Activated T-helper 1 cell treated with anti-CD3 and anti-CD28 coated beads, Interleukin-12 subunit alpha, Interleukin-12 subunit beta, Interleukin-2, Interleukin-4 antibody, amounts not matched to agents 30 ng/mL and 10 ng/mL and 1 ng/mL, durations not matched to agents 14 hours and 24 hours and 36 hours (primary cell): ENCODE measurements around the gene ANKRD13A. TPM values are rescaled to one million over a fixed set of nuclear protein-coding genes. Genes with fewer than 3 reads are reported as not detected.
A peak's percentile ranks its signal among the peaks of the same experiment; 100 is the strongest.

Experiments
- DNase-seq: peaks from one replicate; pipeline ENCODE4 v3.0.0; 2021; ENCODE audit warnings: low spot score
- H3K27ac Mint-ChIP-seq: one replicate; pipeline ENCODE4 v1.8.0; 2021; ENCODE audit warnings: mild to moderate bottlenecking, mixed read lengths
- H3K27me3 Mint-ChIP-seq: one replicate; pipeline ENCODE4 v1.8.0; 2022; ENCODE audit warnings: mild to moderate bottlenecking, moderate library complexity, mixed read lengths; ENCODE audit not compliant: insufficient read depth
- H3K36me3 Mint-ChIP-seq: one replicate; pipeline ENCODE4 v1.8.0; 2021; ENCODE audit warnings: low read depth, mixed read lengths
- H3K4me1 Mint-ChIP-seq: one replicate; pipeline ENCODE4 v1.8.0; 2021; ENCODE audit warnings: low read depth, mixed read lengths
- H3K4me3 Mint-ChIP-seq: one replicate; pipeline ENCODE4 v1.8.0; 2021; ENCODE audit warnings: mild to moderate bottlenecking, moderate library complexity, mixed read lengths
- H3K9me3 Mint-ChIP-seq: one replicate; pipeline ENCODE4 v1.8.0; 2021; ENCODE audit warnings: mixed read lengths
- intact Hi-C: fragments of 100-400 bp; cut with micrococcal nuclease; formaldehyde crosslinking; loops from one replicate; pipeline ENCODE4 v1.15.1; 2024
- total RNA-seq: library from RNA; stranded (reverse); gene quantifications from 2 replicates; pipeline ENCODE4 v1.2.3, GENCODE V29; 2022

ANKRD13A gene
- total RNA-seq, 1 donor from 2014 or later: 62.4 TPM

DNA sequence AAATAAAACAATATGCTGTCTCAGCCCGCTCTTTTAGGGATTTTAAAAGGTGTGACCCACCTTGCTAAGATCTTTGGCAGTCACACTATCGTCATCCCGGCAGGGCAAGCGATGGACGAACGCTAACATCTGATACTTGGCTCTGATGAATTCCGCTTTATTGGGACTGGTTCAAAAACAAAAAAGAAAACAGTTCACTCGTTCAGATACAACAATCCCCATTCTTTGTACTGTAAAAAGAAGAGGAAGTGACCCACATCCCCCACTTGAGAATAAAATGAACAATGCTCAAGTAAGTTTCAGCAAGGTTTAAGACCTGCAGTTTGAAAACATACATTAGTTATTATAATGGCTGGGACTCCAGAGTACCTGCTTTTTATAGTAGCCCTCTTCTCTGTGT lies 10.3 kb upstream of the ANKRD13A start:
- peaks cover 55% of the 10 kb centered on the region for H3K4me1 Mint-ChIP-seq
- H3K27me3 Mint-ChIP-seq: no peaks in the 10 kb centered on the region
- DNase-seq: no peak
- peak overlapping the region; percentile 55 for H3K27ac Mint-ChIP-seq
- peaks cover 45% of the 10 kb centered on the region for H3K36me3 Mint-ChIP-seq
- no peaks in the 10 kb centered on the region for H3K9me3 Mint-ChIP-seq
- no peak overlapping the region for H3K4me3 Mint-ChIP-seq
- intact Hi-C loops: loop anchor here (5.0 kb wide), 1 partner anchor 588 kb away; no protein-coding TSS in a partner anchor

GRCh38 chr12:109989380-109989779 lies 9.8 kb upstream of the ANKRD13A start:
- Mint-ChIP-seq H3K4me3 (no peak overlapping the region), H3K27ac (no peak overlapping the region), H3K36me3 (peaks cover 45% of the 10 kb centered on the region), H3K4me1 (peaks cover 60% of the 10 kb centered on the region), H3K9me3 (no peaks in the 10 kb centered on the region), H3K27me3 (no peaks in the 10 kb centered on the region)
- intact Hi-C loops: loop anchor here (5.0 kb wide), 1 partner anchor 588 kb away; no protein-coding TSS in a partner anchor
- no peak for DNase-seq

- Mint-ChIP-seq H3K36me3 (peaks cover 39% of the 10 kb centered on the region), H3K4me1 (peaks cover 71% of the 10 kb centered on the region), H3K4me3 (no peak overlapping the region), H3K9me3 (no peaks in the 10 kb centered on the region), H3K27ac (no peak overlapping the region), H3K27me3 (no peaks in the 10 kb centered on the region)
- intact Hi-C loops: loop anchor here (10.0 kb wide), 2 partner anchors 293 to 417 kb away; partner anchors contain the start of genes ATP2A2, MMAB and MVK
- no peak for DNase-seq
Measured at GRCh38 chr12:109991586-109991985, 7.6 kb upstream of the ANKRD13A start.

DNA sequence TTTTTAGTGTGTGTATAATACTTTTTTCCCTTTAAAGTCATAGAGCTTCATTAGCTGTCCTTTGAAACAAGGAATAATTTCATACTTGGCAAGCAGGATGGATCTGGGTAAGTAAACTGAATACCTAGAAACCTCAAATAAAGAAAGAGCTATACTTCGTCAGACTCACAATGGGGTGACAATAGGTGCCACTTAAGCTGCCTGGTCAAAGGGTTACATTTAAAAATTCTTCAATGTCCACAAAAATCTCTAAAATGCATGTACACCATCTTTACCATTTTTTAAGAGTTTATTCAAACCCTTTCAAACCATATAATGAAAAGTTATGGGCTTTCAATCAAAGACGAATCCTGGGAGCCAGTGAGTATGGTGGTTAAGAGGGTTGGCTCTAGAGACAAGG lies 6.1 kb upstream of the ANKRD13A start:
- peaks cover 74% of the 10 kb centered on the region for H3K4me1 Mint-ChIP-seq
- peak overlapping the region; percentile 99 for H3K4me3 Mint-ChIP-seq
- peak overlapping the region; percentile 63 for H3K27ac Mint-ChIP-seq
- DNase-seq: no peak
- H3K36me3 Mint-ChIP-seq: peaks cover 32% of the 10 kb centered on the region
- H3K27me3 Mint-ChIP-seq: no peaks in the 10 kb centered on the region
- no peaks in the 10 kb centered on the region for H3K9me3 Mint-ChIP-seq
- intact Hi-C loops: loop anchor here (10.0 kb wide), 2 partner anchors 292 to 418 kb away; partner anchors contain the start of genes ATP2A2, MMAB and MVK

- intact Hi-C loops: loop anchor here (1.0 to 10.0 kb wide), 4 partner anchors 14 to 420 kb away; partner anchors contain the start of genes ATP2A2, MMAB and MVK
- DNase-seq: no peak
- Mint-ChIP-seq H3K4me1 (peaks cover 74% of the 10 kb centered on the region), H3K9me3 (no peaks in the 10 kb centered on the region), H3K27me3 (no peaks in the 10 kb centered on the region), H3K27ac (peak overlapping the region; percentile 96), H3K4me3 (peak overlapping the region; percentile 99), H3K36me3 (peaks cover 22% of the 10 kb centered on the region)
Measured at GRCh38 chr12:109994401-109995175, 4.6 kb upstream of the ANKRD13A start.

- intact Hi-C loops: loop anchor here (2.0 to 10.0 kb wide), 3 partner anchors 13 to 421 kb away; partner anchors contain the start of genes ATP2A2, MMAB and MVK
- Mint-ChIP-seq H3K27me3 (no peaks in the 10 kb centered on the region), H3K27ac (peak overlapping the region; percentile 96), H3K4me1 (peaks cover 73% of the 10 kb centered on the region), H3K9me3 (no peaks in the 10 kb centered on the region), H3K36me3 (peaks cover 21% of the 10 kb centered on the region), H3K4me3 (peak overlapping the region; percentile 99)
- DNase-seq: no peak
Measured at GRCh38 chr12:109995361-109995685, 3.9 kb upstream of the ANKRD13A start.

DNA sequence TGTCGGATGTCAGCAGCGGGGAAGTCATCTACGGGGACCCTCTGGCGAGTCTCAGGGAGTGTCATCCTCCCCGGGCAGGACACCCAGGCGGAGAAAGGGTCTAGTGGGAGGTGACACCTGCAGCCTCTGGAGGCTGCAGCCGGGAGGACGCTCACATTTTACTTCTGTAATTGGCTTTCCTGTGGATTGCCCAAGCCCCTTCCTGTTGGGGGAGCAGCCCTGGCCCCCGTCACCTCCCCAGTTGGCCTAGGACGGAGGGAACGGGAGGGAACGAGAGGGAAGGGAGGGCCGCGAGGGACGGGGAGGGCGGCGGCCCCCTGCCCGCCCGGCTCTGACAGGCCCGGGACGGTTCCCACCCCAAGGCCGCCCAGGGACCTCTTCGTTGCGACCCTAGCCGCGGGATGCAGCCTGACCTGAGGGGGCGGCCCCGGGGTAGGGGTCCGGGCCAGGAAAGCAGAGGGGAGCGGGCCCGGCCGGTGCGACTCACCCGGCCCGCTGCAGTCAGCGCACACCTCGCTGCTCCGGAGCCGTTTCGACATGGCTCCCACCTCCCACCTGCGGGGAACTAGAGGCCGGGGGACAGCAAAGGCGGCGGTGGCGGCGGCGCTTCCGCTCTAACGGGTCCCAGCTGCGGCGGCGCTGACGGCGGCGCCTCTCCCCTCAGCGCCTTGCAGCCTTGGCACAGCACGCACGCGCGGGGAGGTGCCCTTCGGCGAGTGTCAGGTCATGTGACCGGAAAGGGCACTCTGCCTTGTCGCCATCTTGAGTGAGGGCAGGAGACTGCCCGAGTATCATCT lies 3.3 kb upstream of the ANKRD13A start, which contains the start of gene GIT2:
GIT2 (minus strand) TSS at position 683 of the 797 bp plus-strand sequence; CDS start at position 539, 144 bp downstream.
- Mint-ChIP-seq H3K27ac (peak within 1 kb of the TSS; percentile 96), H3K27me3 (no peaks in the 10 kb centered on the region), H3K4me3 (peak within 1 kb of the TSS; percentile 99), H3K4me1 (peaks cover 72% of the 10 kb centered on the region), H3K36me3 (peaks cover 18% of the 10 kb centered on the region), H3K9me3 (no peaks in the 10 kb centered on the region)
- DNase-seq: peak; percentile 95
- intact Hi-C loops: loop anchor here (1.0 to 10.0 kb wide), 8 partner anchors 9 to 421 kb away; partner anchors contain the start of genes ATP2A2, C12orf76, GLTP and MMAB

DNA sequence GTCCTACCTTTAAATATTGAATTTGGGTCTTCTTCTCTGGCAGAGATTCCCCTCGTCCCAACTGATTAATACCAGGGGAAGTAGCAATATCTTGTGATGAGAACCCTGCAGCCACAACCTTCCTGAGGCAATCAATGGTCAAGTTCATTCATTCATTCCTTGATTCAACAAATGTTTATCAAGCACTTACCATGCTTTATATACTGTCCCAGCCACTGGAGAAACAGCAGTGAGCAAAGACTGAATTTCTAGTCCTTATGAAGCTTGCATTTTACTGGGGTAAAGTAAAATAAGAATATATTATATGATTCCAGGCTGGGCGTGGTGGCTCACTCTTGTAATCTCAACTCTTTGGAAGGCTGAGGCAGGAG lies 2.8 kb upstream of the ANKRD13A start:
- DNase-seq: no peak
- H3K9me3 Mint-ChIP-seq: no peaks in the 10 kb centered on the region
- intact Hi-C loops: loop anchor here (1.0 to 10.0 kb wide), 7 partner anchors 9 to 422 kb away; partner anchors contain the start of genes ATP2A2, C12orf76, GLTP and MMAB
- H3K4me1 Mint-ChIP-seq: peaks cover 72% of the 10 kb centered on the region
- peaks cover 16% of the 10 kb centered on the region for H3K36me3 Mint-ChIP-seq
- no peaks in the 10 kb centered on the region for H3K27me3 Mint-ChIP-seq
- H3K4me3 Mint-ChIP-seq: peak overlapping the region; percentile 99
- H3K27ac Mint-ChIP-seq: peak overlapping the region; percentile 89

DNA sequence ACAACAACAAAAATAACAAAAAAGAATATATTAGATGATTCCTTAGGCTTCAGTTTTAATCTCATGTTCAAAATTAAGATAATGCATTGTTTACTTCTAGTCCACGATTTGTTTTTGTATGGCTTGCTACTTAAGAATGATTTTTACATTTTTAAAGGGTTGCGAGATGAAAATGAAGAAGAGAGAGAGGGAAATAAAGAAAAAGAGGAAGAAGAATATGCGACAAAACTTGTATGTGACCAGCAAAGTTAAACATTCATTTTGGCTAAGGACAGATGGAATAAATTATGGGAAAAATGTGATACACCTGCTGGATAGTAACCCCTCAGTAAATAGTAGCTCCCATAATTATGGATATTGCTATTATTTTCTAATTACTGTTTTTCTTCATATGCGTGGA lies 1.8 kb upstream of the ANKRD13A start:
- no peak for DNase-seq
- Mint-ChIP-seq H3K36me3 (peaks cover 14% of the 10 kb centered on the region), H3K27me3 (no peaks in the 10 kb centered on the region), H3K4me3 (peak overlapping the region; percentile 95), H3K9me3 (no peaks in the 10 kb centered on the region), H3K27ac (peak overlapping the region; percentile 76), H3K4me1 (peaks cover 74% of the 10 kb centered on the region)
- intact Hi-C loops: loop anchor here (2.0 to 10.0 kb wide), 3 partner anchors 41 to 423 kb away; partner anchors contain the start of genes ATP2A2, MMAB and MVK

DNA sequence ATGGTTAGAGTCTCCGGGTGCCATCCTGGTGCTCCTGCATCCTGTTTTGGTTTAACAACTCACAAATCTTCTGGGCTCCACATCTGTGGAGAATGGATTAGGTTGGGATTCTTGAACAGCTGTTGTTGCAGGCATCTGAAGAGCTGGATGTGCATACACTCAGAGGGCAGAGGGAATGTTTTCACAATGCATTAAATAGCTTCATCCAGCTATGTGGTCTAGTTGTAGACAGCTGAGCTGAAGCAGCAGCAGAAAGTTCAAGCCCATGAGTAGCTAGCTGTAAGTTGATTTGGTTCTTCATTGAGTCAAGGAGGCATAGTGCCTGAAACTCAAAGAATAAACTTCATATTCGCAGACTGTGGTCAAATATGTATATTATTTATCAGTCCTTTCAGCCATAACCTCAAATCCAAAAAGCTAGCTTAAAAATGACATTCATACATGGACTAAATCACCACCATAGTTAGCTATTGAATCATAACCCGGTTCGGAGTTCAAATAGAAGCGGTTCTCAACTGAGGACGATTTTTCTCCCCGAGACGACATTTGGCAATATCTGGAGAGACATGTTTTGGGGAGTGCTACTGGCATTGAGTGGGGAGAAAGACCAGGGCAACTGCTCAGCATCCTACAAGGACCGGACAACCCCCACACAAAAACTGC lies 858 bp upstream of the ANKRD13A start:
- Mint-ChIP-seq H3K4me3 (peak overlapping the region; percentile 95), H3K9me3 (no peaks in the 10 kb centered on the region), H3K36me3 (peaks cover 20% of the 10 kb centered on the region), H3K27me3 (no peaks in the 10 kb centered on the region), H3K4me1 (peaks cover 77% of the 10 kb centered on the region), H3K27ac (peak overlapping the region; percentile 99)
- intact Hi-C loops: loop anchor here (10.0 kb wide), 2 partner anchors 286 to 424 kb away; partner anchors contain the start of genes ATP2A2, MMAB and MVK
- DNase-seq: no peak

- H3K9me3 Mint-ChIP-seq: no peaks in the 10 kb centered on the region
- intact Hi-C loops: loop anchor here (10.0 kb wide), 2 partner anchors 285 to 425 kb away; partner anchors contain the start of genes ATP2A2, MMAB and MVK
- DNase-seq: no peak
- H3K36me3 Mint-ChIP-seq: peaks cover 20% of the 10 kb centered on the region
- H3K4me1 Mint-ChIP-seq: peaks cover 75% of the 10 kb centered on the region
- peak overlapping the region; percentile 98 for H3K27ac Mint-ChIP-seq
- H3K27me3 Mint-ChIP-seq: no peaks in the 10 kb centered on the region
- H3K4me3 Mint-ChIP-seq: peak overlapping the region; percentile 100
Measured at GRCh38 chr12:109999649-109999971, 380 bp downstream of the ANKRD13A start.

DNA sequence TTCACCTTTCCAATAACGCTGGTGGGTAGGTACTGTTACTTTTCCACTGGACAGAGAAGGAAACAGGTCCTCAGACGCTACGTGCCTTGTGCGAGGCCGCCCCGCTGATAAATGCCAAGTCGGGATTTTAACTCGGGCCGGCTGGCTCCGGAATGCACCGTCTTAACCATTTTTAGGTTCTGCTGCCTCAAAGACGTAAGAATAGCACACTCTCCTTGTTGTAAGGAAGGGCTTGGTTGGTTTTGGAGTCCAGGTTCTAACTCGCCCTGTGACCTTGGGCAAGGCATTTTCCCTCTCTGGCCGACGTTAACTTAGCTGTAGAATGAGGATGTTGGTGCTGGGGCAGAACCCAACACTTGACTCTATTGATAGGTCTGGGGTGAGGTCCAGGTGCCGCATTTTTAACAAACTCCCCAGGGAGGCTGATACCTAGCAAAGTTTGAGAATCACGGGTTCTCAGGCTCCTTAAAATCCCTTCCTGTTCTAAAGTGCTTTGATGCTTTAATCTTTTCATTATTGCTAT lies 814 bp downstream of the ANKRD13A start:
- H3K36me3 Mint-ChIP-seq: peaks cover 19% of the 10 kb centered on the region
- intact Hi-C loops: loop anchor here (10.0 kb wide), 2 partner anchors 285 to 425 kb away; partner anchors contain the start of genes ATP2A2, MMAB and MVK
- no peak for DNase-seq
- no peaks in the 10 kb centered on the region for H3K27me3 Mint-ChIP-seq
- H3K4me3 Mint-ChIP-seq: peak overlapping the region; percentile 100
- H3K27ac Mint-ChIP-seq: peak overlapping the region; percentile 98
- H3K9me3 Mint-ChIP-seq: no peaks in the 10 kb centered on the region
- peaks cover 75% of the 10 kb centered on the region for H3K4me1 Mint-ChIP-seq
